ENCODE data around the gene RPL18A.

The RPL18A gene

GRCh38 chr19:17874758-17875135 lies 15.0 kb downstream of the RPL18A start:
- Histone ChIP-seq H3K4me3 (replicated peaks; ENCODE audit: insufficient read depth, low read length) (no peak overlapping the region), H3K27me3 (ENCODE audit: insufficient read depth, poor library complexity, severe bottlenecking) (peaks cover 20% of the 10 kb centered on the region), H3K27ac (replicated peaks) (no peak overlapping the region)
- TF ChIP-seq GABPA (IDR thresholded peaks at IDR 0.05; ENCODE audit: low read depth) (no peak), SPI1 (IDR thresholded peaks at IDR 0.05; ENCODE audit: borderline replicate concordance, low read depth) (no peak)
- DNase-seq (ENCODE audit: low read depth in 1 of 2, low spot score in 1 of 2) = no peak

GRCh38 chr19:17877696-17878095 lies 18.0 kb downstream of the RPL18A start:
- DNase-seq (ENCODE audit: low read depth in 1 of 2, low spot score in 1 of 2) = no peak
- TF ChIP-seq REST (IDR thresholded peaks at IDR 0.05; ENCODE audit: insufficient replicate concordance, low read depth) (no peak), SPI1 (IDR thresholded peaks at IDR 0.05; ENCODE audit: borderline replicate concordance, low read depth) (no peak), POLR2AphosphoS5 (IDR thresholded peaks at IDR 0.05; ENCODE audit: low read depth) (no peak), CTCF (IDR thresholded peaks at IDR 0.05; ENCODE audit: insufficient read depth, low read length) (no peak), GABPA (IDR thresholded peaks at IDR 0.05; ENCODE audit: low read depth) (no peak)
- H3K27ac ChIP-seq (replicated peaks) = no peak overlapping the region
- no peak overlapping the region for H3K4me3 ChIP-seq (replicated peaks; ENCODE audit: insufficient read depth, low read length)
- H3K27me3 ChIP-seq (ENCODE audit: insufficient read depth, poor library complexity, severe bottlenecking) = peaks cover 11% of the 10 kb centered on the region

GRCh38 chr19:17879466-17879865 lies 19.8 kb downstream of the RPL18A start:
- H3K27me3 ChIP-seq (ENCODE audit: insufficient read depth, poor library complexity, severe bottlenecking) = peaks cover under 1% of the 10 kb centered on the region
- no peak overlapping the region for H3K4me3 ChIP-seq (replicated peaks; ENCODE audit: insufficient read depth, low read length)
- no peak for DNase-seq (ENCODE audit: low read depth in 1 of 2, low spot score in 1 of 2)
- no peak for TF ChIP-seq CTCF (IDR thresholded peaks at IDR 0.05; ENCODE audit: insufficient read depth, low read length)
- no peak for TF ChIP-seq GABPA (IDR thresholded peaks at IDR 0.05; ENCODE audit: low read depth)
- TF ChIP-seq REST (IDR thresholded peaks at IDR 0.05; ENCODE audit: insufficient replicate concordance, low read depth) = no peak
- no peak for TF ChIP-seq POLR2AphosphoS5 (IDR thresholded peaks at IDR 0.05; ENCODE audit: low read depth)
- TF ChIP-seq SPI1 (IDR thresholded peaks at IDR 0.05; ENCODE audit: borderline replicate concordance, low read depth) = no peak
- H3K27ac ChIP-seq (replicated peaks) = no peak overlapping the region

GRCh38 chr19:17881701-17882100 lies 22.0 kb downstream of the RPL18A start:
- no peak for TF ChIP-seq POLR2AphosphoS5 (IDR thresholded peaks at IDR 0.05; ENCODE audit: low read depth)
- no peak for TF ChIP-seq CTCF (IDR thresholded peaks at IDR 0.05; ENCODE audit: insufficient read depth, low read length)
- no peak for TF ChIP-seq REST (IDR thresholded peaks at IDR 0.05; ENCODE audit: insufficient replicate concordance, low read depth)
- no peak for TF ChIP-seq SPI1 (IDR thresholded peaks at IDR 0.05; ENCODE audit: borderline replicate concordance, low read depth)
- TF ChIP-seq GABPA (IDR thresholded peaks at IDR 0.05; ENCODE audit: low read depth) = no peak
- H3K27me3 ChIP-seq (ENCODE audit: insufficient read depth, poor library complexity, severe bottlenecking) = no peaks in the 10 kb centered on the region
- H3K4me3 ChIP-seq (replicated peaks; ENCODE audit: insufficient read depth, low read length) = no peak overlapping the region
- DNase-seq (ENCODE audit: low read depth in 1 of 2, low spot score in 1 of 2) = no peak
- H3K27ac ChIP-seq (replicated peaks) = no peak overlapping the region
